GM19351 (cell line): ENCODE results near the gene MINAR2.

ENCODE experiments used
- ATAC-seq: cut with Tn5 transposase; IDR thresholded peaks from one replicate; pipeline ENCODE4 v1.9.1; 2021; ENCODE audit warnings: mild to moderate bottlenecking, moderate library complexity; ENCODE audit not compliant: unreplicated experiment

The MINAR2 gene

GRCh38 chr5:129747572-129748407, at the start of gene MINAR2:
Gene MINAR2 (plus strand): TSS chr5:129748094. CDS start chr5:129748191, 97 bp downstream.
- peak; percentile 52 for ATAC-seq

- no peak for ATAC-seq
Observed at GRCh38 chr5:129698661-129699060, 49.2 kb upstream of the MINAR2 start.

GRCh38 chr5:129716235-129716634, 31.7 kb upstream of the MINAR2 start:
- no peak for ATAC-seq

- ATAC-seq: no peak
Observed at GRCh38 chr5:129716651-129717050, 31.2 kb upstream of the MINAR2 start.

- no peak for ATAC-seq
Observed at GRCh38 chr5:129717751-129718310, 30.1 kb upstream of the MINAR2 start.

GRCh38 chr5:129718471-129719090, 29.3 kb upstream of the MINAR2 start:
- ATAC-seq: no peak

GRCh38 chr5:129724222-129724621, 23.7 kb upstream of the MINAR2 start:
- no peak for ATAC-seq

GRCh38 chr5:129724647-129725046, 23.2 kb upstream of the MINAR2 start:
- ATAC-seq: no peak

GRCh38 chr5:129739773-129740172, 8.1 kb upstream of the MINAR2 start:
- no peak for ATAC-seq

GRCh38 chr5:129743541-129744187, 4.2 kb upstream of the MINAR2 start:
- no peak for ATAC-seq

- no peak for ATAC-seq
Observed at GRCh38 chr5:129745997-129746396, 1.9 kb upstream of the MINAR2 start.

- ATAC-seq: no peak
Observed at GRCh38 chr5:129746876-129747275, 1.0 kb upstream of the MINAR2 start.

GRCh38 chr5:129748913-129749880, 1.3 kb downstream of the MINAR2 start:
- ATAC-seq: no peak

- no peak for ATAC-seq
Observed at GRCh38 chr5:129760636-129761325, 12.9 kb downstream of the MINAR2 start.

GRCh38 chr5:129763651-129764050, 15.8 kb downstream of the MINAR2 start:
- ATAC-seq: no peak

- ATAC-seq: no peak
Observed at GRCh38 chr5:129766798-129767197, 18.9 kb downstream of the MINAR2 start.

- ATAC-seq: peak; percentile 88
Observed at GRCh38 chr5:129767927-129768380, 20.1 kb downstream of the MINAR2 start.

GRCh38 chr5:129768735-129769134, 20.8 kb downstream of the MINAR2 start:
- ATAC-seq: no peak

GRCh38 chr5:129770024-129770820, 22.3 kb downstream of the MINAR2 start:
- no peak for ATAC-seq
